Measurements from ENCODE around the gene ZNF580.

ZNF580 gene

DNA sequence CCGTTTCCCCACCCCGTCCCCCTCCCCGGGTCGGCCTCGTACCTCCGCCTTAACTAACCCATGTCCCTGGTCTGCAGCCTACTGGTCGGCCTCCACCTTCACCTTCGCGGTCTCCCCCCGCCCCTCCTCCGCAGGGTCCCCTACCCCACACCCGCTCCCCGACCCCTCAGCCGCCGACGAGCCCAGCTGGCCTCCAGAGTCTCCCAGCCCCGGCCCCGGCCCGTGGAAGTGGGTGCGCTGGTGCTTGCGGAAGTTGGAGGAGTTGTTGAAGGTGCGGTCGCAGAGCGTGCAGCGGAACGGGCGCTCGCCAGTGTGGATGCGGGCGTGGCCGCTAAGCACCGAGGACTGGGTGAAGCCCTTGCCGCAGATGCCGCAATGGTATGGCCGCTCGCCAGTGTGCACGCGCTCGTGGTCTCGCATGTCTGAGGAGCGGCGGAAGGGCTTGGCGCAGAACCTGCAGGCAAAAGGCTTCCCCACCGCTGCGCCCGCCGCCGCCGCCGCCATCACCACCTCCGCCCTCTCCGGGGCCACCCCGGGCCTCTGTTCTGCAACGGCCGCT, 19.1 kb upstream of the ZNF580 start:
- Histone ChIP-seq H3K36me3 (replicated peaks in 1 of 2; ENCODE audit: control insufficient read depth in 2 of 2, insufficient read depth in 2 of 2, low read length in 2 of 2) (peaks cover 20 to 42% of the 10 kb centered on the region in 2 donors), H3K4me2 (ENCODE audit: insufficient read depth, low read length, poor library complexity, severe bottlenecking) (no peak overlapping the region), H4K8ac (ENCODE audit: low read depth, low read length) (no peak overlapping the region), H3K4me3 (ENCODE audit: low read length in 2 of 2) (peak overlapping the region in 1 of 2 donors; percentile 48), H3K9me3 (replicated peaks in 1 of 2; ENCODE audit: control insufficient read depth in 2 of 2, insufficient read depth in 1 of 2, low read depth in 1 of 2, low read length in 2 of 2) (no peaks in the 10 kb centered on the region), H3K27me3 (ENCODE audit: control insufficient read depth in 3 of 3, insufficient read depth in 3 of 3, low read depth in 1 of 3, low read length in 3 of 3) (no peaks in the 10 kb centered on the region), H4K91ac (ENCODE audit: low read depth, low read length, poor library complexity) (no peak overlapping the region), H3K27ac (replicated peaks; ENCODE audit: low read length) (no peak overlapping the region), H2AFZ (ENCODE audit: low read length) (no peak overlapping the region), H3K14ac (ENCODE audit: low read length) (no peak overlapping the region), H2AK5ac (ENCODE audit: low read depth, low read length) (no peak overlapping the region), H3K23ac (ENCODE audit: low read depth, low read length, poor library complexity) (no peak overlapping the region), H2BK12ac (ENCODE audit: low read length) (no peak overlapping the region), H2BK5ac (ENCODE audit: low read length) (no peak overlapping the region), H3K4me1 (ENCODE audit: control insufficient read depth in 2 of 2, insufficient read depth in 1 of 2, low read depth in 1 of 2, low read length in 2 of 2) (peaks cover 0 to 6% of the 10 kb centered on the region in 2 donors), H2BK15ac (ENCODE audit: low read length) (no peak overlapping the region), H3K9ac (ENCODE audit: low read depth, low read length, poor library complexity) (no peak overlapping the region), H3K4ac (ENCODE audit: low read length) (no peak overlapping the region), H2BK120ac (ENCODE audit: low read depth, low read length) (no peak overlapping the region), H3K79me1 (ENCODE audit: low read depth, low read length) (no peaks in the 10 kb centered on the region), H3K18ac (ENCODE audit: low read length) (no peak overlapping the region)
- DNase-seq (ENCODE audit: low spot score): no peak
- no CpG with 5 or more reads among the region's 55 CpGs for WGBS, 2 donors (ENCODE audit: extremely low coverage in 2 of 2, insufficient read length in 2 of 2, insufficient replicate concordance in 1 of 2)

GRCh38 chr19:55622242-55622969, 18.4 kb upstream of the ZNF580 start:
- Histone ChIP-seq H3K4me3 (ENCODE audit: low read length in 2 of 2) (no peak overlapping the region), H4K8ac (ENCODE audit: low read depth, low read length) (no peak overlapping the region), H3K79me1 (ENCODE audit: low read depth, low read length) (no peaks in the 10 kb centered on the region), H4K91ac (ENCODE audit: low read depth, low read length, poor library complexity) (no peak overlapping the region), H3K4ac (ENCODE audit: low read length) (no peak overlapping the region), H3K18ac (ENCODE audit: low read length) (no peak overlapping the region), H2BK15ac (ENCODE audit: low read length) (no peak overlapping the region), H3K23ac (ENCODE audit: low read depth, low read length, poor library complexity) (no peak overlapping the region), H3K27ac (replicated peaks; ENCODE audit: low read length) (no peak overlapping the region), H3K36me3 (replicated peaks in 1 of 2; ENCODE audit: control insufficient read depth in 2 of 2, insufficient read depth in 2 of 2, low read length in 2 of 2) (peaks cover 16 to 36% of the 10 kb centered on the region in 2 donors), H2AFZ (ENCODE audit: low read length) (no peak overlapping the region), H3K4me2 (ENCODE audit: insufficient read depth, low read length, poor library complexity, severe bottlenecking) (no peak overlapping the region), H3K27me3 (ENCODE audit: control insufficient read depth in 3 of 3, insufficient read depth in 3 of 3, low read depth in 1 of 3, low read length in 3 of 3) (no peaks in the 10 kb centered on the region), H3K9me3 (replicated peaks in 1 of 2; ENCODE audit: control insufficient read depth in 2 of 2, insufficient read depth in 1 of 2, low read depth in 1 of 2, low read length in 2 of 2) (no peaks in the 10 kb centered on the region), H3K9ac (ENCODE audit: low read depth, low read length, poor library complexity) (no peak overlapping the region), H3K4me1 (ENCODE audit: control insufficient read depth in 2 of 2, insufficient read depth in 1 of 2, low read depth in 1 of 2, low read length in 2 of 2) (peaks cover 0 to 6% of the 10 kb centered on the region in 2 donors), H2AK5ac (ENCODE audit: low read depth, low read length) (no peak overlapping the region), H3K14ac (ENCODE audit: low read length) (no peak overlapping the region), H2BK12ac (ENCODE audit: low read length) (no peak overlapping the region), H2BK5ac (ENCODE audit: low read length) (no peak overlapping the region), H2BK120ac (ENCODE audit: low read depth, low read length) (no peak overlapping the region)
- no CpG with 5 or more reads among the region's 40 CpGs for WGBS, 2 donors (ENCODE audit: extremely low coverage in 2 of 2, insufficient read length in 2 of 2, insufficient replicate concordance in 1 of 2)
- DNase-seq (ENCODE audit: low spot score): no peak

- WGBS, 2 donors (ENCODE audit: extremely low coverage in 2 of 2, insufficient read length in 2 of 2, insufficient replicate concordance in 1 of 2): no CpG with 5 or more reads among the region's 7 CpGs
- no peak overlapping the region for H3K14ac ChIP-seq (ENCODE audit: low read length)
- no peak overlapping the region for H3K4ac ChIP-seq (ENCODE audit: low read length)
- no peaks in the 10 kb centered on the region for H3K79me1 ChIP-seq (ENCODE audit: low read depth, low read length)
- H3K23ac ChIP-seq (ENCODE audit: low read depth, low read length, poor library complexity): no peak overlapping the region
- H4K91ac ChIP-seq (ENCODE audit: low read depth, low read length, poor library complexity): no peak overlapping the region
- H3K27ac ChIP-seq (replicated peaks; ENCODE audit: low read length): no peak overlapping the region
- peaks cover 0 to 6% of the 10 kb centered on the region in 2 donors for H3K4me1 ChIP-seq (ENCODE audit: control insufficient read depth in 2 of 2, insufficient read depth in 1 of 2, low read depth in 1 of 2, low read length in 2 of 2)
- no peak overlapping the region for H2AK5ac ChIP-seq (ENCODE audit: low read depth, low read length)
- H3K27me3 ChIP-seq (ENCODE audit: control insufficient read depth in 3 of 3, insufficient read depth in 3 of 3, low read depth in 1 of 3, low read length in 3 of 3): no peaks in the 10 kb centered on the region
- H3K9ac ChIP-seq (ENCODE audit: low read depth, low read length, poor library complexity): no peak overlapping the region
- H2AFZ ChIP-seq (ENCODE audit: low read length): no peak overlapping the region
- no peak overlapping the region for H3K4me2 ChIP-seq (ENCODE audit: insufficient read depth, low read length, poor library complexity, severe bottlenecking)
- no peak overlapping the region for H2BK12ac ChIP-seq (ENCODE audit: low read length)
- H2BK5ac ChIP-seq (ENCODE audit: low read length): no peak overlapping the region
- H3K36me3 ChIP-seq (replicated peaks in 1 of 2; ENCODE audit: control insufficient read depth in 2 of 2, insufficient read depth in 2 of 2, low read length in 2 of 2): peaks cover 13 to 30% of the 10 kb centered on the region in 2 donors
- H2BK15ac ChIP-seq (ENCODE audit: low read length): no peak overlapping the region
- no peak overlapping the region for H3K4me3 ChIP-seq (ENCODE audit: low read length in 2 of 2)
- H4K8ac ChIP-seq (ENCODE audit: low read depth, low read length): no peak overlapping the region
- no peak for DNase-seq (ENCODE audit: low spot score)
- H3K18ac ChIP-seq (ENCODE audit: low read length): no peak overlapping the region
- no peaks in the 10 kb centered on the region for H3K9me3 ChIP-seq (replicated peaks in 1 of 2; ENCODE audit: control insufficient read depth in 2 of 2, insufficient read depth in 1 of 2, low read depth in 1 of 2, low read length in 2 of 2)
- no peak overlapping the region for H2BK120ac ChIP-seq (ENCODE audit: low read depth, low read length)
These were observed 17.7 kb upstream of the ZNF580 start for GRCh38 chr19:55623130-55623529.

- Histone ChIP-seq H3K79me1 (ENCODE audit: low read depth, low read length) (no peaks in the 10 kb centered on the region), H2BK5ac (ENCODE audit: low read length) (no peak overlapping the region), H3K18ac (ENCODE audit: low read length) (no peak overlapping the region), H2AK5ac (ENCODE audit: low read depth, low read length) (no peak overlapping the region), H3K4me1 (ENCODE audit: control insufficient read depth in 2 of 2, insufficient read depth in 1 of 2, low read depth in 1 of 2, low read length in 2 of 2) (peaks cover 0 to 6% of the 10 kb centered on the region in 2 donors), H3K14ac (ENCODE audit: low read length) (no peak overlapping the region), H2BK12ac (ENCODE audit: low read length) (no peak overlapping the region), H3K23ac (ENCODE audit: low read depth, low read length, poor library complexity) (no peak overlapping the region), H4K91ac (ENCODE audit: low read depth, low read length, poor library complexity) (no peak overlapping the region), H3K4me3 (ENCODE audit: low read length in 2 of 2) (peak overlapping the region; percentile 65 to 79), H3K9ac (ENCODE audit: low read depth, low read length, poor library complexity) (no peak overlapping the region), H3K9me3 (replicated peaks in 1 of 2; ENCODE audit: control insufficient read depth in 2 of 2, insufficient read depth in 1 of 2, low read depth in 1 of 2, low read length in 2 of 2) (no peaks in the 10 kb centered on the region), H2AFZ (ENCODE audit: low read length) (no peak overlapping the region), H3K27ac (replicated peaks; ENCODE audit: low read length) (no peak overlapping the region), H3K36me3 (replicated peaks in 1 of 2; ENCODE audit: control insufficient read depth in 2 of 2, insufficient read depth in 2 of 2, low read length in 2 of 2) (peaks cover 13 to 26% of the 10 kb centered on the region in 2 donors), H3K4me2 (ENCODE audit: insufficient read depth, low read length, poor library complexity, severe bottlenecking) (peak overlapping the region; percentile 26), H4K8ac (ENCODE audit: low read depth, low read length) (no peak overlapping the region), H3K27me3 (ENCODE audit: control insufficient read depth in 3 of 3, insufficient read depth in 3 of 3, low read depth in 1 of 3, low read length in 3 of 3) (no peaks in the 10 kb centered on the region), H2BK120ac (ENCODE audit: low read depth, low read length) (no peak overlapping the region), H3K4ac (ENCODE audit: low read length) (no peak overlapping the region), H2BK15ac (ENCODE audit: low read length) (no peak overlapping the region)
- WGBS, 2 donors (ENCODE audit: extremely low coverage in 2 of 2, insufficient read length in 2 of 2, insufficient replicate concordance in 1 of 2): no CpG with 5 or more reads among the region's 7 CpGs
- DNase-seq (ENCODE audit: low spot score): no peak
These were observed 17.2 kb upstream of the ZNF580 start for GRCh38 chr19:55623561-55623960.
